Activated CD8-positive, alpha-beta memory T cell treated with anti-CD3 and anti-CD28 coated beads for 36 hours (primary cell): Measurements from ENCODE around the gene DLGAP4. TPM values are rescaled to one million over a fixed set of nuclear protein-coding genes. Genes with fewer than 3 reads are reported as not detected.
"Not testable (repeated sequence)": the region's sequence is repeated elsewhere in the genome, so short reads cannot be mapped to it uniquely, and the experiment has no call there.

ENCODE experiments used
- CTCF ChIA-PET: fragments of 350-600 bp; sonication (Branson Sonifier 250); formaldehyde crosslinking; loops from one replicate; lab custom pipeline; 2021; ENCODE audit warnings: antibody characterized with exemption; lab: Charles Lee
- POLR2A ChIA-PET: fragments of 350-600 bp; sonication (Branson Sonifier 250); formaldehyde crosslinking; loops from one replicate; lab custom pipeline; 2021; ENCODE audit warnings: antibody characterized with exemption; lab: Charles Lee
- total RNA-seq, 2 experiments: library from RNA; stranded (reverse); gene quantifications; one replicate each; pipeline ENCODE4 v1.2.3, GENCODE V29; 2021

DLGAP4 gene
- total RNA-seq, 2 experiments from 2014 or later: 12.0 to 15.1 TPM

- CTCF ChIA-PET: no interaction called here
- POLR2A ChIA-PET: no interaction called here
Measured at GRCh38 chr20:36367370-36367745, 61.2 kb downstream of the DLGAP4 start.

DNA sequence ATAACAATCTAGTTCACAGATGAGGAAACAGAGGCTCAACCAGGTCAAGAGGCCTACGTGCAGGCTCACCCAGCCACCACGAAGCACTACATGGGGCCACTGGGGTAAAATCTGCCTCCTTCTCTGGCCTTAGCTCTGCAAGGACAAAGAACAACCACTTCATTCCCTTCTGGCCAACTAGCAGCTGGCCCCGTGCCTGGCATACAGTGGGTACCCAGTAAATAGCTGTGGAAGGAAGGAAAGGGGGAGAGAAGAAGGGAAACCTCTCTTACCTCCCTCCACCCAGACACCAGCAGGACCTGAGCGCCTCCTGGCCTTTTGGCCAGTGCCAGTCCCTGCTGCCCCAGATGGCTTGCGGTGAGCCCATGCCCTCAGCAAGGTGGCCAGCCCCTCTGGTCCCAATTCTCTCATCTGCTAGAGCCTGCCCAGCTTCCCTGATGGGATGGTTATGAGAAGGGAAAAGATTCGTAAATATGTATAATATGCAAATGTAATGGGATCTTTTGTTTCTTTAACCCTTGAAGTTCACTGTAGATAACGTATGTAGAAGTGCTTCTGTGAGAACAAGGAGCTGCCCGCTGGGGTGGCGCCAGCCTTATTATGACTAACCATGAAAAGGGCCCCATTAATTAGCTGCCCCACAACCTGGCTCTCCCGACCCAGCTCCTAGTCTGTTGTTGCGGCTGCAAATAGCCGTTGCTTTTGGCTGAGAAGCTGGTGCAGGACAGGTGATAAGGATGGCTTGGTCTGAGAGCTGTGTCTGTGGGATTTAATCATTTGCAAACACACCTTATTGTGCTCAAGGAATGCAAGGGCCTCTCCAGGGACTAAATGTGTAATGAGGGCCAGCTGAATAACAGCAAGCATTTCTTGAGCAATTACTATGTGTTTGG is 62.0 kb downstream of the DLGAP4 start:
- POLR2A ChIA-PET: no interaction called here
- CTCF ChIA-PET: no interaction called here

- ChIA-PET POLR2A (interaction anchor here (0.5 kb wide), 1 partner anchor 259 kb away, joined by 5 read pairs; no protein-coding TSS in a partner anchor), CTCF (no interaction called here)
Measured at GRCh38 chr20:36368869-36369268, 62.7 kb downstream of the DLGAP4 start.

DNA sequence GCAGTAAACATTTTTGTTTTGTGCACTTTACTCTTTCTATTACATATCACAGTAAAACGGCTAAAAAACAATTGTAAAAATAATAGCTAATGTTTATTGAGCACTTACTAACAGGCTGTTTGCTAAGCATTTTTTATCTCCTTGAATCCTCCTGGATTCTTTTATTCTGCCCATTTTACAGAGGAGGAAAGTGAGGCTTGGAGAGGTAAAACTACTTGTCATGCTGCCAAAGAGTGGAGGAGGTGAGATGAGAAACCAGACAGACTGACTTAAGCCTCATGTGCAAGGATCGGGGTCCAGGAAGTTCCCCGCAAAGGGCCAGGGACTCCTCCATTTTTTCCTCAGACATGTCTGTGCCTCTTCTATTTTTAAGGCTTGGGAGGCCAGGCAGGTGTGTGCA is 63.6 kb downstream of the DLGAP4 start:
- POLR2A ChIA-PET: no interaction called here
- CTCF ChIA-PET: no interaction called here

- POLR2A ChIA-PET: no interaction called here
- CTCF ChIA-PET: no interaction called here
Measured at GRCh38 chr20:36370991-36371790, 65.1 kb downstream of the DLGAP4 start.

GRCh38 chr20:36372666-36373065 is 66.5 kb downstream of the DLGAP4 start:
- ChIA-PET CTCF (interaction anchor here (0.7 kb wide), 1 partner anchor 488 kb away, joined by 3 read pairs; no protein-coding TSS in a partner anchor), POLR2A (no interaction called here)

DNA sequence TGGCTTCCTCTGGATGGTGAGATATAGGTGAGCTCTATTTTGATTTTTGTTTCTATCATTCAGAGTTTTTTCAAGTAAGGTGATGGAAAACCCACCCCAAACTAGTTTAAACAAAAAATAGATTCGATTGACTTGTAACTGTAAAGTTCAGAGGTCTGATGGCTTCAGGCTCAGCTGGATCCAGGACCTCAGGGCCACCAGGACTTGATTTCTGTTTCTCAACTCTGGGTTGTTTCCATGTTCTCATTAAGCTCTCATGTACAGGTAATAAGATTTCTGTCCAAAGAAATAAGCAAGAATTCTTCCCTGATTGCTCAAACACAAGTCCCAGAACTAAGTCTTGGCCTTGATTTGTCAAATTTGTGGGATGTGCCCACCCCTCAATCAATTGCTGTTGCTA is 67.0 kb downstream of the DLGAP4 start:
- ChIA-PET POLR2A (no interaction called here), CTCF (no interaction called here)

GRCh38 chr20:36374995-36375394 is 68.9 kb downstream of the DLGAP4 start:
- ChIA-PET POLR2A (no interaction called here), CTCF (no interaction called here)

DNA sequence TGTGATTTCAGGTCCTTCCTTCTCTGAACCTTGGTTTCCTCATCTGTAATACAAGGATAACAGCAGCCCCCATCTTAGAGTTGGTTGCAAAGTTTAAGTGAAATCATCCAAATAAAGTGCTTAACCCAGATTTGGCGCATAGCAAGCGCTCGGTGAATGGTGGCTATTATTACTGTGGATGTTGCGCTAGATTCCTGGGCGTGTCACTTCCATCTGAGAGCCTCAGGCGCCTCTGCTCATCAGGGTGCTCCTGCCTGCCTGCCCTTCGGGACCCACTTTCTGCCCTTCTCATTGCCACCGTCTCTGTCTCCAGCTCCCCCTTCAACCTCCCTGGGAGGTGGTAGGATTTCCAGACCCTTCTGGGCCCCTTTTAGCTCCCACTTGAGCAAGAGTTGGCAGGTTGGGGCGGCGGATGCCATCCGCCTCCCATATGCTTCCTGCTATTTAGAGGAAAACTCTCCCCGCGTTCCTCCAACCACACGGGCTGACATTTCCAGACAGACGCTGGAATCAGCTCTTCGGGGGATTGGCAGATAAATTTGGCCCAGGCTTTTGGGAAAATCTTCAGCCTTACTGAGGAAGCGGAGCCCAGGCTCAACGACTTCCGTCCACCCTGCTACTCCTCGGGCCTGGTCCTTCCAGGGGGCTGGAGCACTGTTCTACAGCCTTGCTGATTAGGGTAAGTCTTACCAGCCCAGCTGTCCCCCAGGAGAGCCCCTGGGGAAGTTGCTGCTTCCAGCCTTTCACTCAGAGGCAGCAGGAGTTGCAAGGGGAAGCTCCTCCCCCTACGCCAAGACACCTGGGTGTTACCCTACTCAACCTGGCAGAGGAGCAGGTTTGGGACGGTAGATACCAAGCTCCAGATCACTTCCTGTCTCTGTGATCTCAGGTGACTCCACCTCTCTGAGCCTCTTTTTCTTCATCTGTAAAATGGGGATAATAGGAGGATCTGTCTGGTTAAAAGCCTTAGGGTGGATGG is 71.5 kb downstream of the DLGAP4 start:
- ChIA-PET POLR2A (no interaction called here), CTCF (no interaction called here)

DNA sequence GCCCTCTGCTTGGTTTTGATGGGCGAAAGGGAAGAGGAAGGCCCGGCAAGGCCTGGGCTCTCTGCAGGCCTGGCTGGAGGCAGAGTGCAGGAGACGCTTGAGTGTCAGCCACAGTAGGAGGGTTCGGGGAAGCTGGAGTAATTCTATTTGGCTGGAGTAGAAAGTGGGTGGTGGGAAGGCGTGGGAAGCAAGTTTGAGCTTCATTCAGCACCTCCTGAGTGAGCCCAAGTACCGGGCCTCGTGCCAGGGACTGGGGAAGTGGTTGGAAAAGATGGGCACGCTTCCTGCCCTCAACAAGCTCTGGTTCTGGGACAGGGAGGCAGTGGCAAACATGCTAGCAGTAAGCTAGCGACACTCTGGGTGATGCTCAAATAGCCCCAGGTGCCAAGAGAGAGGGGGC is 72.5 kb downstream of the DLGAP4 start:
- POLR2A ChIA-PET: no interaction called here
- CTCF ChIA-PET: no interaction called here

DNA sequence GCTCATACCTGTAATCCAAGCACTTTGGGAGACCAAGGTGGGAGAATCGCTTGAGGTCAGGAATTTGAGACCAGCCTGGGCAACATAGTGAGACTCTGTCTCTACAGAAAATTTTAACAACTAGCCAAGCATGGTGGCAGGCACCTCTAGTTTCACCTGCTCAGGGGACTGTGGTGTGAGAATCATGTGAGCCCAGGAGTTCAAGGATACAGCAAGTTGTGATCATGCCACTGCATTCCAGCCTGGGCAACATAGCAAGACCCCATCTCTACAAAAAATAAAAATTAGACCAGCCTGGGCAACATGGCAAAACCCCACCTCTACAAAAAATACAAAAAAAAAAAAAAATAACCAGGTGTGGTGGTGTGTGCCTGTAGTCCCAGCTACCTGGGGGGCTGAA is 73.8 kb downstream of the DLGAP4 start:
- POLR2A ChIA-PET, CTCF ChIA-PET: not testable (repeated sequence)

DNA sequence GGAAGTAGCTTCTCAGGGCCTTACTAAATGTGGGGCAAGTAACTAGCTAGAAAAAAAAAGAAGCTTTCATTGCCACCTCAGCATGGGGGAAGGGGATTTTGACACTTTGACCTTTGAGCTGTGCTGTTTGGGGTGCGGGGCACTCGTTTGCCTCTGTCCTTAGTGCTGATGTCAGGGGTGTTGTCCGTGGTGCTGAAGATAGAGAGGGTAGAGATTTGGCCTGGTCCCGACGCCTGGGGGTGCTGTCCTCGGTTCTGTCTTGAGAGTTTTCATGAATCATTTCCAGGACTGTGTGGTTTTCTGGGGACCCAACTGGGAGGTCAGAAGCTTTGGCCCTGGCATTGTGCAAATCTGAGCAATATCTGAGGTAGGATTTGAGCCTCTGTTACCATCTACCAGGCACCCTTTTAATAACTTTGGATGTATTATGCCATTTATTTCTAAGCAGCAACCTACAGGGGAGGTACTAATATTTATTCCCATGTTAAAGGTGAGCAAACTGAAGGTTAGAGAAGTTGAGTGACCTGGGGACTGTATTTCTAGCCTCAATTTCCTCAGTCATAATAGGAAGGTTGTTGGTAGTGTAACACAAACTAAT is 78.0 kb downstream of the DLGAP4 start:
- ChIA-PET CTCF (interaction anchor here (0.7 kb wide), 1 partner anchor 515 kb away, joined by 3 read pairs; no protein-coding TSS in a partner anchor), POLR2A (no interaction called here)

DNA sequence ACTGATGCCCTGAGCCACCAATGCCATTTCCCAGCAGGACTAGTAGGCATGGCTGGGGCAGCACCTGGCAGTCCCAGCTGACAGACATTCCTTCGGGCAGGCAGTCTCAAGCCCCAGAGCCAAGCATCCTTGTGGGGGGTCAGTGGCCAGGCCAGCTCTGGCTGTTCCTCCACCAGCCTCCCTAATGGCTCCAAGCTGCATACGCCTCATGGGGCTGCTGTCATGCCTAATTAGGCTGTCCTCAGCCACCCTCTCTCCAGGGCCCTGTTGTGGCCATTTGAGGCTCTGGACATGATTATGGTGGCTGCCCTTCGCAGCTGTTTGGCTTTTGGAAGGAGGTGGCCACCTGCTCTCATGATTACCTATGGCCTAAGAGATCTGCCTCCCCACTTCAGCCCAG is 79.4 kb downstream of the DLGAP4 start:
- ChIA-PET POLR2A (no interaction called here), CTCF (no interaction called here)

DNA sequence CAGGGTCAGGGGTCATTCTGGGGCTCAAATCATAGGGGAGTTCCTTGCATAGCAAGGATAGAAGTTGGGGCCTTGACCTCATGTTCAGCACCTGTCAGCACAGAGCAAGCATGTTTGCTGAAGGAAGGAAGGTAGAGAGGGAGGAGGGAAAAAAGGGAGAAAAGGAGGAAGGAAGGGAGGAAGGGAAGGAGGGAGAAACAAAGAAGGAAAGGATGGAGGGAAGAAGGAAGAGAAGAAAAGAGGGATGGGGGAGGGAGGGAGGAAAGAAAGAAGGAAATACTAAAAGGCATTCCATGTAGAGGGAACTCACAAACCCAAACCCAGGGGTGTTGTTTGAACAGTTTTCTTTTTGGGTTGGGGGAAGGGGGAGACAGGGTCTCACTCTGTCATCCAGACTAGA is 80.1 kb downstream of the DLGAP4 start:
- POLR2A ChIA-PET: no interaction called here
- CTCF ChIA-PET: no interaction called here

DNA sequence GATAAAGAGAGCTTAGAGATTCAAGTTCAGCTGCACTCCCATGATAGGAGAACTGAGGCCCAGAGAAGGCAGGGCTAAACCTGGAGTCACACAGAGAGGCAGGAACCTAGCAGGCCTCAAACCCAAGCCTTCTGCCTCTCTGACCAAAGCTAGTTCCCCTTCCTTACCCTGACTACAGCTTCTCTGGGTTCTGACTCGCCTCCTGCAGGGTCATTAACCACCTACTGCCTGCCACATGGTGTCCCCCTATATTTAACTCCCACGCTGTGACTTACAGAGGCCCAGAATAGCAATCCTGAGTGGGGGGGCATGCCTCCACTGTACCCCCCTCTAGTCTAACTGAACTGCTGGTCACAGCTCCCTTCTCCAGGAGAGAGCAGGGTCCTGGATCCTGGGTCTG is 84.1 kb downstream of the DLGAP4 start:
- POLR2A ChIA-PET: no interaction called here
- CTCF ChIA-PET: interaction anchor here (1.1 kb wide), 1 partner anchor 49 kb away, joined by 3 read pairs; no protein-coding TSS in a partner anchor

DNA sequence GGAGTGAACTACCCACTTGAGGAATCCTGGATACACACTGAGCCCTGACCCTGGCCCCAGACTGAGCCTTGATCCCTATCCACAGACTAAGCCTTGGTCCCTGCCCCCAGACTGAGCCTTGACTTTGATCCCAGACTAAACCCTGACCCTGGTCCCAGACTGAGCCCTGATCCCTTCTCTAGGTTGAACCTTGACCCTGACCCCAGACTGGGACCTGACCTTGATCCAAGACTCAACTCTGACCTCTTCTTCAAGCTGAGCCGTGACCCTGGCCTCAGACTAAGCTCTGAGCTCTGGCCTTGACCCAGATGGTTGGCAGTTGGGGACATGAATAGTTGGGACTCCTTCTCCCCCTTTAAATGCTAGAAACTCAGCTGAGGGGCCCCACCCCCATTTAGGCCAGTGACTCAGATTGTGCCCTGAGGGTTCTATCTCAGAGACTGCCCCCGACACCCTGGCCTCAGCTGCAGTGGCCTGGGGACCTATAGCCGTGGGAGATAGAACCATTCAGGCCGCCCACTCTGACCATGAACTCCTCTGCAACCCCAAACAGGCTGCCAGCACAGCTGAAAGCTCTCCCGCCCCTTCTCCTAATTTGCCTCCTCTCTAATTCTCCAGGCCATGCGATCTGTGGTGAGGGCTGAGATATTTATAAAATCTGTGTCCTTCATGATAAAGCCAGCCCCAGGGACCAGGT is 84.7 kb downstream of the DLGAP4 start:
- ChIA-PET CTCF (interaction anchor here (0.8 kb wide), 1 partner anchor 19 kb away, joined by 3 read pairs; no protein-coding TSS in a partner anchor), POLR2A (no interaction called here)

DNA sequence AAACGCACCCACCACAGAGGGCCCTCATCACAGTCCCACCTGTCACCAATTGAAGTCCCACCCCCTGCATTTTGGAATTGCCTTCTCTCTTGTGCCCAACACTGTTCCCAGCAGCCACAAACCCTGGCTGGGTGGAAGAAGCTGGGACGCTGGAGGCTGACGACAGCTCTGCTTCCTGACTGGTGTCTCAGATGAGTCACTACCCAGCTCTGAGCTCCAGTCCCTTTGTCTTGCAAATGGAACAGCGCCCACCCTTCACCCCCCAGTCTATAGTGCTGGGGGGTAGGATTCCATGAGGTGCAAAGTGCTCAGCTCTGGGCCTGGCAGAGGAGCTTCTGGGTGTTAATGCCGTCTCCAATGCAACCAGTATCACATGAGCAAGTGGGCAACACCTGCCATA is 85.3 kb downstream of the DLGAP4 start:
- ChIA-PET CTCF (interaction anchor here (0.8 kb wide), 1 partner anchor 18 kb away, joined by 3 read pairs; no protein-coding TSS in a partner anchor), POLR2A (no interaction called here)

DNA sequence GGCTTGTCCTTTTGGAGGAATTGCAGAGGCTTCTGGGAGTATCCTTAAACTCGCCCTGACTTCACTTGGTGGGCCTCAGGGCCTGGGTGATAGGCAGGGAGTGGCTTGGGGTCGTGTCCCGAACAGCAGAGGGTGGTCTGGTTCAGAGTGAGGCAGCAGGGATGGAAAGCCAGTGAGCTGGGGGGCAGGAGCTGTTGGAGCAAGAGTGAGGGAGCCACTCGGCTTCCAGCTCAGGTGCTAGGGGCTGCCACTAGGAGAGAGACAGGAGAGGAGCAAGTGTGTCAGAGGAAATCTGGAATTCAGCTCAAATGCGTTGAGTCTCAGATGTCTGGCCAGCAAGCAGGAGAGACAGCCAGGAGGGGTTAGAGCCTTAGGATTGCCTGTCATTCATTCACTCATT is 85.8 kb downstream of the DLGAP4 start:
- ChIA-PET POLR2A (no interaction called here), CTCF (no interaction called here)
